Urothelium cell line (cell line): ENCODE results near the gene CD99.
"Not testable (repeated sequence)": the region's sequence is repeated elsewhere in the genome, so short reads cannot be mapped to it uniquely, and the experiment has no call there.

Experiments
- DNase-seq: peaks from one replicate; pipeline ENCODE4 v3.0.0; 2011; ENCODE audit warnings: low spot score, mixed read lengths
- FAIRE-seq: peaks from 2 replicates; lab custom pipeline; 2011; peaks lifted over from hg19 to GRCh38; lab: Jason Lieb, UNC

The CD99 gene

GRCh38 chrX:2765549-2765830 is 74.4 kb downstream of the CD99 start:
- DNase-seq (no peak), FAIRE-seq (no peak)

DNA sequence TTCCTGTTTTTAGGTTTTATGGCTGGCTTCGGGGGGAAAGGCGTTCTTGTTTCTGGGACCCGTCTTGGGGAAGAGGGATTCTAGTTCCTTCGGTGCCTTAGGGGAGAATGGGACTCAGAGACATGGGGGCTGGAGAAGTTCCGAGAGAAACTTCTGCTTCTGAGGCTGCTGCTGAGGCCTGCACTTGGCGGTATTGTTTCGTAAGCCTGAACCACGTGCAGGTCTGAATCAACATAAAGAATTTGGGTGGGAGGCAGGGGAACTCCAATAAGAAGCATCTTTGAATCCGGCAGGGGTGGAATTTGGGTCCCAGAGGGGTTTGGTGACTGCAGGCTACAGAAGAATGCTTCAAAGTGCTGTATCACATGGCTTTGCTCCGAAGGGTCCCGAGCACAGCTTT is 75.8 kb downstream of the CD99 start:
- no peak for DNase-seq
- FAIRE-seq, result no peak

- DNase-seq (peak; percentile 14), FAIRE-seq (no peak)
Measured at GRCh38 chrX:2767631-2768455, 76.7 kb downstream of the CD99 start.

GRCh38 chrX:2769615-2770014 is 78.5 kb downstream of the CD99 start:
- no peak for DNase-seq
- no peak for FAIRE-seq

DNA sequence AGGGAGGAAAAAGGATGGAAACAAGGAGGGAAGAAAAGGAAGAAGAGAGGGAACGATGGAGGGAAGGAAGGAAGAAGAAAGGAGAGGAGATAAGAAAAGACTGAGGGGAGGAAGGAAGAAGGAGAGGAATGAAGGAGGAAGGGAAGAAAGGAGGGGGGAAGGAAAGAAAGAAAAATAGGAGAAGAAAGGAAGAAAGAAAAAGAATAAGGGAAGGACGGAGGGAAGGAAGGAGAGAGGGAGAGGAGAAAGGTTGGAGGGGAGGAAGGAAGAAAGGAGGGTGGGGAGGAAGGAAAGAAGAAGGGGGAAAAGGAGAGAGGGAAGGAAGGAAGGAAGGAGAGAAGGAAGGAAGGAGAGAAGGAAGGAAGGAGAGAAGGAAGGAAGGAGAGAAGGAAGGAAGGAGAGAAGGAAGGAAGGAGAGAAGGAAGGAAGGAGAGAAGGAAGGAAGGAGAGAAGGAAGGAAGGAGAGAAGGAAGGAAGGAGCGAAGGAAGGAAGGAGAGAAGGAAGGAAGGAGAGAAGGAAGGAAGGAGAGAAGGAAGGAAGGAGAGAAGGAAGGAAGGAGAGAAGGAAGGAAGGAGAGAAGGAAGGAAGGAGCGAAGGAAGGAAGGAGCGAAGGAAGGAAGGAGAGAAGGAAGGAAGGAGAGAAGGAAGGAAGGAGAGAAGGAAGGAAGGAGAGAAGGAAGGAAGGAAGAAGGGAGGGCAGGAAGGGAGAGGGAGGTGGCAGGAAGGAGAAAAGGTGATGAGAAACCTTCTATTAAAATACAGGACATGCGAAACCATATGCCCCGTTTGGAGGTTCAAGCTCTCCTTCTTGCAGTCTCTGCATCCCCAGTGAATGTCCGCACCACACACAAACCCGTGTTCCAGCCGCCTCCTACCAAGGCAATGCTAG is 82.3 kb downstream of the CD99 start:
- not testable (repeated sequence) for DNase-seq, FAIRE-seq

DNA sequence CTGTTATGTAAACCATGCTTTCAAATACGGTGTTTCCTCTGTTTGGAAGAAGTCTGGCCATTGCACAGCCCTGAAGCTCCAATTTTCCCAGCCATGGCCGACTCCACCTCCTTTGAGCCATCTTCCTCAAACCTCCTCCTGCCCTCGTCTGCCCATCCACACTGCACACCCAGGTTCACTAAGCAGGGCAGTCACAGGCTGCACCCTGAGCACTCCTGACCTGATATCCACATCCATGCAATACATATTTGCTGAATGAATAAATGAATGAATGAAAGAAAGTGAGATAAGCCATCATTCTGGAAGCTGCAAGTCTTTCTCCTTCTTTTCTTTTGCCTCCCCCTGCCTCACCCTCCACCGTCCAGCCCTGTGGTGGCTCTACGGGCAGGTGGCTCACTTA is 83.0 kb downstream of the CD99 start:
- FAIRE-seq (no peak), DNase-seq (no peak)

DNA sequence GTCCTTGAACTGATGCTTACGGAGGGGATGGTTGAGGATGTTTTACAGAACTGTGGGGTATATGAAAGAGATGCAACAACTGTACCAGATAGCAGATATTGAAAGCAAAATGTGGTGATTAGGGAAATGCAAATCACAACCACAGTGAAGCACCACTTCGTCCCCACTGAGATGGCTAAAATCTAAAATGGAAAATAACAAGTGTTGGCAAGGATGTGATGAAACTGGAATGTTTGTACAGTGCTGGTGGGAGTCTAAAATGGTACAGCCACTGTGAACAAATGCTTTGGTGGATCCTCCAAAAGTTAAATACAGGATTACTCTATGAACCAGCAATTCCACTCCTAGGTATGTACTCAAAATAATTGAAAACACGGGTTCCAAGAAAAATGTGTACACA is 83.7 kb downstream of the CD99 start:
- DNase-seq (no peak), FAIRE-seq (no peak)

DNA sequence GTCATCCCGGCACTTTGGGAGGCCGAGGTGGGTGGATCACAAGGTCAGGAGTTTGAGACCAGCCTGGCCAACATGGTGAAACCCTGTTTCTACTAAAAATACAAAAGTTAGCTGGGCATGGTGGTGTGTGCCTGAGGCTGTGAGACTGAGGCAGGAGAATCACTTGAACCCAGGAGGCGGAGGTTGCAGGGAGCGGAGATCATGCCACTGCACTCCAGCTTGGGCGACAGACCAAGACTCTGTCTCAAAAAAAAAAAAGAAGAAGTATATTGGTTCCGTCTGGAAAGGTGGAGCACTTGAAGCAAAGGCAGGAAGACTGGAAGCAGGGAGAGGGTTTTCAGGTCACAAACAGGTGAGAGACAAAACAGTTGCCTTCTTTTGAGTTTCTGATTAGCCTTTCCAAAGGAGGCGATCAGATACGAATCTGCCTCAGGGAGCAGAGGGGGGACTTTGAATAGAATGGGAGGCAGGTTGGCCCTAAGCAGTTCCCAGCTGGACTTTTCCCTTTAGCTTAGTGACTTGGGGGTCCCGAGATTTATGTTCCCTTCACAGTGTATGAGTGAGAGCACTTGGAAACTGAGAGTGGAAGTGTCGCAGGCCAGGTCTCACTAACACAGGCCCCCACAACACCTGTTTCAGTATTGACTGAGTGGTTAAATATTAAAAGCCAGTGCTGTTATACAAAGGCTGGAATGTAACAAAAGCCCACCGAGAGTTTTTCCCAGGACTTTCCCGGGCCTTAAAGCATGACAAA is 89.6 kb downstream of the CD99 start:
- not testable (repeated sequence) for DNase-seq, FAIRE-seq

- no peak for FAIRE-seq
- no peak for DNase-seq
Measured at GRCh38 chrX:2781226-2781571, 90.1 kb downstream of the CD99 start.

DNA sequence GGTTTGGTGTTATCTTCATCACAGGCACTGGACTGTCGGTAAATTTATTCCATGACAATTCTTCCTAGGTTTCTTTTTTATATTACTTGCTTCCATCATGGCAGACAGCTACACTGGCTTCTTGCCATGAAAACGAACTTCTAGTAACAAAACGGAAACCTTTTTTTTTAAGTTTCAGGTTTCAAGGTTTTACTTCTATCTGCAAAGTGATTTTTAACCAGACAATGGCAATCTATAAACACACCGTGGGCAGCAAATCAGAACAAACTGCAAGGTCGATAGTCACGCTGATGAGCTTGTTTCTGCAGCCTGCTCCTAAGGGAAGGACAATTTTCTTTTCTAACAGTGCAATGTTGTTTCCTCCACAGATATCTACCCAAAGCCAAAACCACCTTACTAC is 90.6 kb downstream of the CD99 start:
- DNase-seq, result no peak
- FAIRE-seq, result no peak

- no peak for DNase-seq
- FAIRE-seq, result no peak
Measured at GRCh38 chrX:2782171-2782570, 91.1 kb downstream of the CD99 start.

DNA sequence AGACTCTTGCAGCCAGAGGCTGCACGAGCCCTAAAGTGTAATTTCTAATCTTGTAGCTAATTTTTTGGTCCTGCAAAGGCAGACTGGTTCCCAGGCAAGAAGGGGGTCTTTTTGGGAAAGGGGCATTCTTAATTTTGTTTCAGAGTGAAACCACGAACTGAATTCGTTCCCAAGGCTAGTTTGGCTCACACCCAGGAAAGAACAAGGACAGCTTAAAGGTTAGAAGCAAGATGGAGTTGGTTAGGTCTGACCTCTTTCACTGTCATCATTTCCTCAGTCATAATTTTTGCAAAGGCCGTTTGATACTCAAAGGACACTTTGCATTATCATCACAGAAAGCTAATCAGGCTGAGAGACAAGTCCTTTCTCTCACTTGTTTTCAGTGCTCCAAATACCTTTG is 91.7 kb downstream of the CD99 start:
- DNase-seq (no peak), FAIRE-seq (no peak)

GRCh38 chrX:2784026-2784425 is 92.9 kb downstream of the CD99 start:
- no peak for FAIRE-seq
- no peak for DNase-seq

- no peak for DNase-seq
- no peak for FAIRE-seq
Measured at GRCh38 chrX:2785538-2785937, 94.4 kb downstream of the CD99 start.

GRCh38 chrX:2788980-2789379 is 97.9 kb downstream of the CD99 start:
- no peak for DNase-seq
- FAIRE-seq, result no peak

- no peak for DNase-seq
- no peak for FAIRE-seq
Measured at GRCh38 chrX:2789569-2789968, 98.5 kb downstream of the CD99 start.
